ENCODE measurements around the gene CMIP. TPM values are rescaled to one million over a fixed set of nuclear protein-coding genes. Genes with fewer than 3 reads are reported as not detected.

CMIP gene
- total RNA-seq, 1 experiment from 2014 or later, result 12.7 TPM

- DNase-seq, result peak; percentile 84
- Histone ChIP-seq H3K79me2 (ENCODE audit: low read length) (no peaks in the 10 kb centered on the region), H3K27me3 (ENCODE audit: low read length) (no peaks in the 10 kb centered on the region), H3K4me1 (ENCODE audit: low read length) (no peaks in the 10 kb centered on the region), H2AFZ (ENCODE audit: low read length) (no peak overlapping the region), H3K9me2 (replicated peaks; ENCODE audit: insufficient read depth, low read length) (no peaks in the 10 kb centered on the region), H3K4me3 (ENCODE audit: low read length) (no peak overlapping the region), H3K27ac (ENCODE audit: low read length) (no peak overlapping the region), H3K4me2 (ENCODE audit: low read depth, low read length, poor library complexity, severe bottlenecking) (no peak overlapping the region), H3K36me3 (ENCODE audit: insufficient read depth, low read length) (no peaks in the 10 kb centered on the region), H4K20me1 (ENCODE audit: insufficient read depth, low read depth, low read length) (0 out of 2 replicates have a peak, but pooled peaks cover 3% of the 10 kb centered on the region), H3K9ac (ENCODE audit: low read length) (no peak overlapping the region), H3K9me3 (ENCODE audit: low read length) (no peaks in the 10 kb centered on the region)
These were observed 252.5 kb downstream of the CMIP start for GRCh38 chr16:81696961-81697615.

GRCh38 chr16:81697616-81698309 is 253.2 kb downstream of the CMIP start:
- no peak overlapping the region for H3K4me3 ChIP-seq (ENCODE audit: low read length)
- DNase-seq, result no peak
- 0 out of 2 replicates have a peak, but pooled peaks cover 3% of the 10 kb centered on the region for H4K20me1 ChIP-seq (ENCODE audit: insufficient read depth, low read depth, low read length)
- no peaks in the 10 kb centered on the region for H3K36me3 ChIP-seq (ENCODE audit: insufficient read depth, low read length)
- H3K9me2 ChIP-seq (replicated peaks; ENCODE audit: insufficient read depth, low read length), result no peaks in the 10 kb centered on the region
- no peaks in the 10 kb centered on the region for H3K4me1 ChIP-seq (ENCODE audit: low read length)
- H3K79me2 ChIP-seq (ENCODE audit: low read length), result no peaks in the 10 kb centered on the region
- H3K4me2 ChIP-seq (ENCODE audit: low read depth, low read length, poor library complexity, severe bottlenecking), result no peak overlapping the region
- no peak overlapping the region for H2AFZ ChIP-seq (ENCODE audit: low read length)
- no peaks in the 10 kb centered on the region for H3K9me3 ChIP-seq (ENCODE audit: low read length)
- no peak overlapping the region for H3K27ac ChIP-seq (ENCODE audit: low read length)
- no peaks in the 10 kb centered on the region for H3K27me3 ChIP-seq (ENCODE audit: low read length)
- no peak overlapping the region for H3K9ac ChIP-seq (ENCODE audit: low read length)

DNA sequence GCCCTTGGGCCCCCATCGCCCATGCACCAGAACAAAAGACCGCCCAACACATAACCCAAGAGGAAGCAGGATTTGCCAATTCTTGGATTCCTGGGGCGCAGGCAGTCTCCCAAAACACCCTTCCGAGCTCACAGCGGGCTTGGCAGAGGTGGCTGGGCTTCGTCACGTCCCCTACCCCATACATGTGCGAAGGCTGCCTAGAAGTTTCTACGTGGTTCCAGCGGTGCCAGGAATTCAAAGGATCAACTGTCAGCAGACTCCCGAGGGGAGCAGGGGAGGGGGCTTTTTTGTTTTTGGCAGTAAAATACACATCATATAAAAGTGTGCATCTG is 253.7 kb downstream of the CMIP start:
- Histone ChIP-seq H4K20me1 (ENCODE audit: insufficient read depth, low read depth, low read length) (0 out of 2 replicates have a peak, but pooled peaks cover 3% of the 10 kb centered on the region), H3K27ac (ENCODE audit: low read length) (no peak overlapping the region), H3K4me2 (ENCODE audit: low read depth, low read length, poor library complexity, severe bottlenecking) (no peak overlapping the region), H3K79me2 (ENCODE audit: low read length) (no peaks in the 10 kb centered on the region), H3K9me2 (replicated peaks; ENCODE audit: insufficient read depth, low read length) (no peaks in the 10 kb centered on the region), H3K4me1 (ENCODE audit: low read length) (no peaks in the 10 kb centered on the region), H3K9me3 (ENCODE audit: low read length) (no peaks in the 10 kb centered on the region), H3K9ac (ENCODE audit: low read length) (no peak overlapping the region), H3K36me3 (ENCODE audit: insufficient read depth, low read length) (no peaks in the 10 kb centered on the region), H2AFZ (ENCODE audit: low read length) (no peak overlapping the region), H3K4me3 (ENCODE audit: low read length) (no peak overlapping the region), H3K27me3 (ENCODE audit: low read length) (no peaks in the 10 kb centered on the region)
- no peak for DNase-seq

DNA sequence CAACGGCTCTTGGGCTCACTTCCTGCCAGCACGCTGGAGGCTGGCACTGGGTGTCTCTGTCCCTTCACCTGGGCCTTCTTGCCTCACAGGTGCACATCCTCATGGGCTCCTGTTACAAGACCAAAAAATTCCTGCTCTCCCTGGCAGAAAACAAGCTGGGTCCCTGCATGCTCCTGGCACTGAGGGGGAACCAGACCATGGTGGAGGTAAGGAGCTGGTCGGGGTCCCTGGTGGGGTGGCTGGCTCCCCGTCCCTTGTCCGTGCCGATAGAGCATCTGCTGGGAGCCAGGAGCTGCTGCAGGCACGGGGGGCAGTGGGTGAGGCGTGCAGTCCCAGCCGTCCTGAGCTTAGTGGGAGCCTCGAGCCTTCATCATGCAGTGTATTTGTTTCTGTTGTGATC is 255.0 kb downstream of the CMIP start:
- Histone ChIP-seq H3K4me3 (ENCODE audit: low read length) (no peak overlapping the region), H3K4me2 (ENCODE audit: low read depth, low read length, poor library complexity, severe bottlenecking) (no peak overlapping the region), H3K27me3 (ENCODE audit: low read length) (no peaks in the 10 kb centered on the region), H3K79me2 (ENCODE audit: low read length) (no peaks in the 10 kb centered on the region), H3K9me2 (replicated peaks; ENCODE audit: insufficient read depth, low read length) (no peaks in the 10 kb centered on the region), H3K9ac (ENCODE audit: low read length) (no peak overlapping the region), H2AFZ (ENCODE audit: low read length) (no peak overlapping the region), H3K4me1 (ENCODE audit: low read length) (no peaks in the 10 kb centered on the region), H3K27ac (ENCODE audit: low read length) (no peak overlapping the region), H4K20me1 (ENCODE audit: insufficient read depth, low read depth, low read length) (0 out of 2 replicates have a peak, but pooled peaks cover 3% of the 10 kb centered on the region), H3K9me3 (ENCODE audit: low read length) (no peaks in the 10 kb centered on the region), H3K36me3 (ENCODE audit: insufficient read depth, low read length) (no peaks in the 10 kb centered on the region)
- DNase-seq, result no peak

GRCh38 chr16:81700071-81700779 is 255.6 kb downstream of the CMIP start:
- Histone ChIP-seq H3K36me3 (ENCODE audit: insufficient read depth, low read length) (no peaks in the 10 kb centered on the region), H3K27ac (ENCODE audit: low read length) (no peak overlapping the region), H3K9me3 (ENCODE audit: low read length) (no peaks in the 10 kb centered on the region), H3K9me2 (replicated peaks; ENCODE audit: insufficient read depth, low read length) (no peaks in the 10 kb centered on the region), H3K9ac (ENCODE audit: low read length) (no peak overlapping the region), H4K20me1 (ENCODE audit: insufficient read depth, low read depth, low read length) (0 out of 2 replicates have a peak, but pooled peaks cover 3% of the 10 kb centered on the region), H3K4me2 (ENCODE audit: low read depth, low read length, poor library complexity, severe bottlenecking) (no peak overlapping the region), H3K27me3 (ENCODE audit: low read length) (no peaks in the 10 kb centered on the region), H3K4me3 (ENCODE audit: low read length) (no peak overlapping the region), H3K79me2 (ENCODE audit: low read length) (no peaks in the 10 kb centered on the region), H2AFZ (ENCODE audit: low read length) (no peak overlapping the region), H3K4me1 (ENCODE audit: low read length) (no peaks in the 10 kb centered on the region)
- no peak for DNase-seq

DNA sequence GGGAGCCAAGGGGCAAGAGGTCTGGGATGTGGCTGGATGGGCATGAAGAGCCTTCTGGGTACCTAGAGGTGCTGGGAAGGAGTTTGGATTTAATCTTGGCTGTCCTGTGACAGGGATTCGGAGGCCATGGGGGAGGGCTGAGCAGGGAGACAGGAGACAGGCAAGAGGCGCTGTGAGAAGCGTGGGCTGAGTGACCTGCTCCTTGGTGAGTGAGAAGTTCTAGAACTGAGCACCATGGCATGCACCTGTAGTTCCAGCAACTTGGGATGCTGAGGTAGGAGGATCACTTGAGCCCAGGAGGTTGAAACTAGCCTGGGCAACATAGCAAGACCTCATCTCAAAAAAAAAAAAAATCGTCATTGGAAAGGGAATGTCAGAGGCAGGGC is 256.2 kb downstream of the CMIP start:
- DNase-seq, result no peak

GRCh38 chr16:81701296-81701970 is 256.8 kb downstream of the CMIP start:
- no peak overlapping the region for H3K4me2 ChIP-seq (ENCODE audit: low read depth, low read length, poor library complexity, severe bottlenecking)
- no peaks in the 10 kb centered on the region for H3K36me3 ChIP-seq (ENCODE audit: insufficient read depth, low read length)
- no peaks in the 10 kb centered on the region for H3K9me3 ChIP-seq (ENCODE audit: low read length)
- H3K4me1 ChIP-seq (ENCODE audit: low read length), result no peaks in the 10 kb centered on the region
- H3K9me2 ChIP-seq (replicated peaks; ENCODE audit: insufficient read depth, low read length), result no peaks in the 10 kb centered on the region
- H3K27me3 ChIP-seq (ENCODE audit: low read length), result no peaks in the 10 kb centered on the region
- 0 out of 2 replicates have a peak, but pooled peaks cover 3% of the 10 kb centered on the region for H4K20me1 ChIP-seq (ENCODE audit: insufficient read depth, low read depth, low read length)
- no peak overlapping the region for H3K4me3 ChIP-seq (ENCODE audit: low read length)
- no peaks in the 10 kb centered on the region for H3K79me2 ChIP-seq (ENCODE audit: low read length)
- no peak for DNase-seq
- H3K27ac ChIP-seq (ENCODE audit: low read length), result no peak overlapping the region
- H2AFZ ChIP-seq (ENCODE audit: low read length), result no peak overlapping the region
- no peak overlapping the region for H3K9ac ChIP-seq (ENCODE audit: low read length)

More for the DNA sequence above, 256.2 kb downstream of the CMIP start:
- Histone ChIP-seq H3K9me3 (ENCODE audit: low read length) (no peaks in the 10 kb centered on the region), H4K20me1 (ENCODE audit: insufficient read depth, low read depth, low read length) (0 out of 2 replicates have a peak, but pooled peaks cover 3% of the 10 kb centered on the region), H3K9me2 (replicated peaks; ENCODE audit: insufficient read depth, low read length) (no peaks in the 10 kb centered on the region), H2AFZ (ENCODE audit: low read length) (no peak overlapping the region), H3K27me3 (ENCODE audit: low read length) (no peaks in the 10 kb centered on the region), H3K79me2 (ENCODE audit: low read length) (no peaks in the 10 kb centered on the region), H3K27ac (ENCODE audit: low read length) (no peak overlapping the region), H3K9ac (ENCODE audit: low read length) (no peak overlapping the region), H3K4me3 (ENCODE audit: low read length) (no peak overlapping the region), H3K4me2 (ENCODE audit: low read depth, low read length, poor library complexity, severe bottlenecking) (no peak overlapping the region), H3K4me1 (ENCODE audit: low read length) (no peaks in the 10 kb centered on the region), H3K36me3 (ENCODE audit: insufficient read depth, low read length) (no peaks in the 10 kb centered on the region)

GRCh38 chr16:81702506-81702905 is 257.9 kb downstream of the CMIP start:
- H3K9me3 ChIP-seq (ENCODE audit: low read length), result no peaks in the 10 kb centered on the region
- H3K36me3 ChIP-seq (ENCODE audit: insufficient read depth, low read length), result no peaks in the 10 kb centered on the region
- H4K20me1 ChIP-seq (ENCODE audit: insufficient read depth, low read depth, low read length), result no peaks in the 10 kb centered on the region
- DNase-seq, result no peak
- H3K9ac ChIP-seq (ENCODE audit: low read length), result no peak overlapping the region
- no peaks in the 10 kb centered on the region for H3K4me1 ChIP-seq (ENCODE audit: low read length)
- no peaks in the 10 kb centered on the region for H3K79me2 ChIP-seq (ENCODE audit: low read length)
- no peak overlapping the region for H3K27ac ChIP-seq (ENCODE audit: low read length)
- no peaks in the 10 kb centered on the region for H3K9me2 ChIP-seq (replicated peaks; ENCODE audit: insufficient read depth, low read length)
- no peak overlapping the region for H2AFZ ChIP-seq (ENCODE audit: low read length)
- H3K4me3 ChIP-seq (ENCODE audit: low read length), result no peak overlapping the region
- H3K4me2 ChIP-seq (ENCODE audit: low read depth, low read length, poor library complexity, severe bottlenecking), result no peak overlapping the region
- H3K27me3 ChIP-seq (ENCODE audit: low read length), result no peaks in the 10 kb centered on the region
